Mammary epithelial cell (primary cell): ENCODE data around the gene CHTOP.

ENCODE experiments used
- EZH2 ChIP-seq: IDR thresholded peaks from 2 replicates; pipeline ENCODE4 v1.6.1; 2012; ENCODE audit warnings: low read length, inconsistent platforms, borderline replicate concordance
- TF ChIP-seq, protein P1 (sequence below), 2 donors: IDR thresholded peaks in 1 of 2; conservative IDR thresholded peaks in 1 of 2; 2 replicates each; pipeline ENCODE4 v1.5.1; 2011 to 2012; ENCODE audit warnings: inconsistent platforms in 2 of 2, low read length in 2 of 2, mild to moderate bottlenecking in 2 of 2, control low read depth in 1 of 2, low read depth in 1 of 2; ENCODE audit not compliant: insufficient read depth in 1 of 2; ENCODE audit errors: extremely low read depth in 1 of 2

DNA sequence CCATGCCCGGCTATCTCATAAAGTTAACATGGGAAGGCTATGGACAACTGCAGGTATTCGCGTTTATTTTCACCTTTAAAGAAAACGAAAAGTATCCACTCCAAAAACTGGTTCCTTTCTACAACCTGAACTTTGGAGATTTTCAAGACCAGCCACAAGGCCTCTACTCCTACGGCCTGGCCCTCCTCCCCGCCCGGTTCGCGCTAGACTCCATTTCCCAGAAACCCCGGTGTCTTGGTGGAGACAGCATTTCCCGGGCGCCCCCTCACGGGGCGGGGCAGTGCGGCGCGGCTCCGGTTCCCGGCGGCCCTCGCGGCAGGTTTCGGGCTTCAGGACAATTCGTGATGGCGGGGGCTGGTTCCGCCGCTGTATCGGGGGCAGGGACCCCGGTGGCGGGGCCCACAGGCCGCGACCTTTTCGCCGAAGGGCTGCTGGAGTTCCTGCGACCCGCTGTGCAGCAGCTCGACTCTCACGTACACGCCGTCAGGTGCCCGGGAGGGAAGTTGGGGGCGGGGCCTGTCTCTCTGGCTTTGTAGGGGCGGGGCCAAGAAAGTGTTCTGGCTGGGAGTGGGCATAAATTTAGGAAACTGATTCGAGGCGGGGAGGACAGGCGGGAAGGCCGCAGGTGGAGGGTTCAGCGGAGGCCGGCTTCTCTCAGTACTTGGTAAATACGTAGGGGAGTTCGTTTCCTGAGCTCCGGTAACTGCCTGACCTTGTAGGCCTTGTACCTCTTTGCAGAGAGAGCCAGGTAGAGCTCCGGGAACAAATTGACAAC lies 24.7 kb downstream of the CHTOP start, which contains the start of gene SNAPIN:
- TF ChIP-seq, protein P1, sequence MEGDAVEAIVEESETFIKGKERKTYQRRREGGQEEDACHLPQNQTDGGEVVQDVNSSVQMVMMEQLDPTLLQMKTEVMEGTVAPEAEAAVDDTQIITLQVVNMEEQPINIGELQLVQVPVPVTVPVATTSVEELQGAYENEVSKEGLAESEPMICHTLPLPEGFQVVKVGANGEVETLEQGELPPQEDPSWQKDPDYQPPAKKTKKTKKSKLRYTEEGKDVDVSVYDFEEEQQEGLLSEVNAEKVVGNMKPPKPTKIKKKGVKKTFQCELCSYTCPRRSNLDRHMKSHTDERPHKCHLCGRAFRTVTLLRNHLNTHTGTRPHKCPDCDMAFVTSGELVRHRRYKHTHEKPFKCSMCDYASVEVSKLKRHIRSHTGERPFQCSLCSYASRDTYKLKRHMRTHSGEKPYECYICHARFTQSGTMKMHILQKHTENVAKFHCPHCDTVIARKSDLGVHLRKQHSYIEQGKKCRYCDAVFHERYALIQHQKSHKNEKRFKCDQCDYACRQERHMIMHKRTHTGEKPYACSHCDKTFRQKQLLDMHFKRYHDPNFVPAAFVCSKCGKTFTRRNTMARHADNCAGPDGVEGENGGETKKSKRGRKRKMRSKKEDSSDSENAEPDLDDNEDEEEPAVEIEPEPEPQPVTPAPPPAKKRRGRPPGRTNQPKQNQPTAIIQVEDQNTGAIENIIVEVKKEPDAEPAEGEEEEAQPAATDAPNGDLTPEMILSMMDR (conservative IDR thresholded peaks at IDR 0.05 in 1 of 2, IDR thresholded peaks at IDR 0.05 in 1 of 2; ENCODE audit: extremely low read depth in 1 of 2, insufficient read depth in 1 of 2, low read depth in 1 of 2, low read length in 2 of 2), result peak in 1 of 2 donors; percentile 29
- TF ChIP-seq EZH2, result no peak
